IMR-90 (cell line): Measurements from ENCODE around the gene GPR21. TPM values are rescaled to one million over a fixed set of nuclear protein-coding genes. Genes with fewer than 3 reads are reported as not detected.

Experiments
- ATAC-seq: fragments of 200-7000 bp; cut with Tn5 transposase; 2 replicates; pipeline ENCODE4 v1.9.1; 2020; ENCODE audit warnings: low read depth, mild to moderate bottlenecking, moderate library complexity
- BruUV-seq: library from RNA; stranded (reverse); fragments of 400-500 nt; replicated peaks from 2 replicates; lab custom pipeline; 2021; lab: Mats Ljungman, UMichigan
- CTCF ChIA-PET: fragments of 300-600 bp; formaldehyde crosslinking; extraction: SDS; loops from one replicate; lab custom pipeline; 2021; ENCODE audit warnings: antibody characterized with exemption; lab: Yijun Ruan, JAX
- POLR2A ChIA-PET: fragments of 300-600 bp; sonication (Branson Sonifier 250); formaldehyde crosslinking; loops from one replicate; lab custom pipeline; 2022; ENCODE audit warnings: antibody characterized with exemption; ENCODE audit not compliant: unreplicated experiment; lab: Charles Lee
- DNase-seq: peaks from one replicate; pipeline ENCODE4 v3.0.0; 2013
- H2AFZ ChIP-seq: replicated peaks from 2 replicates; pipeline ENCODE3; 2013; ENCODE audit warnings: low read length, mild to moderate bottlenecking; ENCODE audit not compliant: poor library complexity
- H2AK5ac ChIP-seq: 2 replicates; pipeline ENCODE4 v1.6.1; 2013; ENCODE audit warnings: low read depth, low read length, inconsistent platforms
- H2AK9ac ChIP-seq: replicated peaks from 2 replicates; pipeline ENCODE3; 2013; ENCODE audit warnings: mild to moderate bottlenecking, low read depth, low read length, moderate library complexity; ENCODE audit not compliant: poor library complexity
- H2BK120ac ChIP-seq: 2 replicates; pipeline ENCODE4 v1.6.1; 2013; ENCODE audit warnings: low read depth, low read length, inconsistent platforms
- H2BK15ac ChIP-seq: 3 replicates; pipeline ENCODE4 v1.6.1; 2013; ENCODE audit warnings: low read depth, low read length, inconsistent platforms
- H2BK20ac ChIP-seq: 2 replicates; pipeline ENCODE4 v1.6.1; 2013; ENCODE audit warnings: low read depth, mild to moderate bottlenecking, inconsistent platforms, low read length, moderate library complexity
- H2BK5ac ChIP-seq: 2 replicates; pipeline ENCODE4 v1.6.1; 2013; ENCODE audit warnings: mild to moderate bottlenecking, low read depth, low read length, inconsistent platforms; ENCODE audit not compliant: poor library complexity, severe bottlenecking
- H3K14ac ChIP-seq: replicated peaks from 2 replicates; pipeline ENCODE4 v1.6.1; 2013; ENCODE audit warnings: low read depth, low read length, inconsistent platforms
- H3K18ac ChIP-seq: 2 replicates; pipeline ENCODE4 v1.6.1; 2013; ENCODE audit warnings: low read depth, low read length, control low read depth
- H3K23ac ChIP-seq: 2 replicates; pipeline ENCODE4 v1.6.1; 2013; ENCODE audit warnings: low read depth, low read length, inconsistent platforms
- H3K27ac ChIP-seq: 2 replicates; pipeline ENCODE4 v1.5.1; 2013; ENCODE audit warnings: mild to moderate bottlenecking, control low read depth, low read length; ENCODE audit not compliant: insufficient read depth
- H3K27me3 ChIP-seq: 2 replicates; pipeline ENCODE4 v1.6.1; 2013; ENCODE audit warnings: low read length; ENCODE audit not compliant: control insufficient read depth, insufficient read depth
- H3K36me3 ChIP-seq: 2 replicates; pipeline ENCODE4 v1.6.1; 2013; ENCODE audit warnings: low read length, mixed read lengths; ENCODE audit not compliant: control insufficient read depth, insufficient read depth
- H3K4ac ChIP-seq: 2 replicates; pipeline ENCODE4 v1.6.1; 2013; ENCODE audit warnings: low read depth, low read length, inconsistent platforms
- H3K4me1 ChIP-seq: 2 replicates; pipeline ENCODE4 v1.6.1; 2013; ENCODE audit warnings: low read length, mixed read lengths; ENCODE audit not compliant: control insufficient read depth, insufficient read depth
- H3K4me2 ChIP-seq: 2 replicates; pipeline ENCODE4 v1.6.1; 2013; ENCODE audit warnings: low read depth, mild to moderate bottlenecking, control low read depth, low read length, moderate library complexity
- H3K4me3 ChIP-seq: 2 replicates; pipeline ENCODE4 v1.5.1; 2013; ENCODE audit warnings: low read depth, mild to moderate bottlenecking, control low read depth, low read length, moderate library complexity; ENCODE audit not compliant: insufficient read depth
- H3K56ac ChIP-seq: 2 replicates; pipeline ENCODE4 v1.6.1; 2013; ENCODE audit warnings: low read length, inconsistent platforms; ENCODE audit not compliant: insufficient read depth; ENCODE audit errors: extremely low read depth
- H3K79me1 ChIP-seq, 2 experiments: 2 replicates each; pipeline ENCODE4 v1.6.1; 2013; ENCODE audit warnings: low read length in 2 of 2, inconsistent platforms in 1 of 2, low read depth in 1 of 2
- H3K9ac ChIP-seq: 2 replicates; pipeline ENCODE4 v1.6.1; 2013; ENCODE audit warnings: low read depth, low read length, control low read depth
- H3K9me1 ChIP-seq: 2 replicates; pipeline ENCODE4 v1.6.1; 2013; ENCODE audit warnings: low read length, inconsistent platforms; ENCODE audit not compliant: insufficient read depth
- H3K9me3 ChIP-seq: 2 replicates; pipeline ENCODE4 v1.6.1; 2013; ENCODE audit warnings: low read length; ENCODE audit not compliant: control insufficient read depth, insufficient read depth
- H4K20me1 ChIP-seq: 2 replicates; pipeline ENCODE4 v1.6.1; 2013; ENCODE audit warnings: low read length, inconsistent platforms; ENCODE audit not compliant: insufficient read depth
- H4K5ac ChIP-seq: 2 replicates; pipeline ENCODE4 v1.6.1; 2013; ENCODE audit warnings: mild to moderate bottlenecking, low read depth, low read length, control low read depth
- H4K8ac ChIP-seq, 2 experiments: 2 replicates each; pipeline ENCODE4 v1.6.1; 2013; ENCODE audit warnings: low read depth in 2 of 2, low read length in 2 of 2, control low read depth in 1 of 2, inconsistent platforms in 1 of 2
- H4K91ac ChIP-seq: 2 replicates; pipeline ENCODE4 v1.6.1; 2013; ENCODE audit warnings: low read depth, low read length, inconsistent platforms; ENCODE audit not compliant: insufficient read depth
- ELK1 ChIP-seq: fragments of 150-350 bp; IDR thresholded peaks from 2 replicates; pipeline ENCODE4 v1.6.1; 2016; ENCODE audit warnings: low read depth, mild to moderate bottlenecking, low read length, moderate library complexity, borderline replicate concordance
- NFE2L2 ChIP-seq: fragments of 150-350 bp; IDR thresholded peaks from 2 replicates; pipeline ENCODE4 v1.6.1; 2016; ENCODE audit warnings: low read depth, mild to moderate bottlenecking, low read length
- RCOR1 ChIP-seq: IDR thresholded peaks from 2 replicates; pipeline ENCODE4 v1.6.1; 2012; ENCODE audit warnings: mild to moderate bottlenecking, low read length, improper control_type of control experiment; ENCODE audit not compliant: insufficient replicate concordance
- WGBS, 2 experiments: methylation state at CpG; one replicate each; pipeline versions ENCODE4 v1.1.5 to v1.1.7; 2013; ENCODE audit warnings: missing lambda C conversion rate in 2 of 2; ENCODE audit not compliant: insufficient read length in 1 of 2; ENCODE audit errors: extremely low coverage in 2 of 2; 5-methylcytosine and 5-hydroxymethylcytosine counted together
- dilution Hi-C: fragments of 300-500 bp; cut with HindIII; formaldehyde crosslinking; loops from one replicate; pipeline ENCODE4 v1.14.3; 2018; ENCODE audit warnings: low sequenced_read_pairs; ENCODE audit not compliant: unreplicated experiment
- in situ Hi-C: fragments of 300-500 bp; cut with MboI; formaldehyde crosslinking; loops from 3 replicates; pipeline ENCODE4 v1.14.3; 2019; ENCODE audit warnings: low sequenced_read_pairs, inconsistent platforms, mixed read lengths
- intact Hi-C: fragments of 100-400 bp; cut with micrococcal nuclease; formaldehyde crosslinking; loops from 2 replicates; pipeline ENCODE4 v1.10.0; 2022
- polyA plus RNA-seq, 3 experiments: library from polyadenylated mRNA; depleted of rRNA; stranded (reverse); fragments of >200 nt; gene quantifications; 2 replicates each; pipeline ENCODE4 v1.2.3, GENCODE V29; 2012; ENCODE audit warnings: low replicate concordance in 1 of 3
- total RNA-seq: library from RNA; depleted of rRNA; stranded (reverse); fragments of >200 nt; gene quantifications from 2 replicates; pipeline ENCODE4 v1.2.3, GENCODE V29; 2012

The GPR21 gene
- total and polyA plus RNA-seq, 2 of the 4 experiments (the other 2 are of a cell fraction) = 0.90 TPM; not detected in 1

DNA sequence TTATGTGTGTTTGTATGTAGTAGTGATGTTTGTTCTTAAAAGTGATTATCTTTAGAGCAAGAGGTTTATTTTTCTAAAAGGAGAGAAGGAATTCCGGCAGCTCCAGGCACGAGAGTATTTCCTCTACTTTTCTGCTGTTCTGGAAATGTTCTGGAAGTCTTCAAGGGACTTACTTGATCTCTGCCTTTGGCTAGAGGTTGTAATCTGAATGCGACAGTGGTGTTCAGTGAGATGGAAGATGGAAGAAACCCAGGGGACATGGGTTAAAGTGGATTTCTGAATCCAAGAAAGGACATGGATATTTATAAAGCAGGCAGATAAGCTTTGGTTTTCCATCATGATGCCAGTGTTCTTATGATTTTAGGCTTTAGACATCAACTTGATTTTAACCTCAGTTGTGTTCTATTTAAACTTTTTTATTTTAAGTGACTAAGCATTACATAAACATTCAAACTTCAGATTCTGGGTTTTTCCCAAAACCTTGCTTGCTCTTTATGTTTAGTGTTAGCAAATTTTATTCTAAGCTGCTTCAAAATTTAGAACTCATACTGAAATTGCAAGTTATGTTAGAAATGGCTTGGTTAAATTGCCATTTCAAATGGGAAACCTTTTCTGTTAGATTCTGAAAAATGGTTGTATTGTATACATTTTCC is 3.6 kb downstream of the GPR21 start:
- Histone ChIP-seq H4K5ac (peak overlapping the region; percentile 92; the same call in 1 of the 2 replicates), H4K91ac (peak overlapping the region; percentile 80), H2BK20ac (peak overlapping the region; percentile 85), H3K4me1 (peaks cover 6% of the 10 kb centered on the region), H3K18ac (peak overlapping the region; percentile 96; the same call in 1 of the 2 replicates), H3K14ac (peak overlapping the region; percentile 91), H3K56ac (peak overlapping the region; percentile 82; the same call in 1 of the 2 replicates), H3K27ac (peak overlapping the region; percentile 57), H3K4ac (peak overlapping the region; percentile 76), H4K8ac (peak overlapping the region in 1 of 2 experiments; percentile 81; a peak in 3 of 4 replicates), H3K9ac (no peak overlapping the region; the same call in 1 of the 2 replicates), H3K23ac (peak overlapping the region; percentile 89), H3K79me1 (peaks cover 15 to 16% of the 10 kb centered on the region in 2 experiments), H2AK5ac (0 out of 2 replicates have a peak overlapping the region, but pooled peaks have one; percentile 27), H2BK120ac (peak overlapping the region; percentile 85), H3K4me2 (peak overlapping the region; percentile 74; the same call in 1 of the 2 replicates), H2BK5ac (peak overlapping the region; percentile 91), H4K20me1 (no peaks in the 10 kb centered on the region), H3K27me3 (no peaks in the 10 kb centered on the region), H2BK15ac (peak overlapping the region; percentile 21; the same call in 1 of the 3 replicates), H2AFZ (no peak overlapping the region), H3K9me3 (no peaks in the 10 kb centered on the region), H3K9me1 (peaks cover 9% of the 10 kb centered on the region; the same call in 1 of the 2 replicates), H3K36me3 (peaks cover 11% of the 10 kb centered on the region), H3K4me3 (no peak overlapping the region), H2AK9ac (no peak overlapping the region)
- in situ Hi-C loops (no loop called here), intact Hi-C loops (no loop called here), dilution Hi-C loops (no loop called here)
- POLR2A ChIA-PET = no interaction called here
- ATAC-seq = peak; percentile 53
- WGBS, 2 experiments = 60% methylated on average over 1 of the region's 3 CpGs; no CpG with 5 or more reads in 1 of the 2 experiments
- BruUV-seq = no TSS peak
- TF ChIP-seq RCOR1 = no peak
- no peak for TF ChIP-seq ELK1
- TF ChIP-seq NFE2L2 = no peak
- CTCF ChIA-PET = interaction anchor here (0.6 to 1.2 kb wide), 3 partner anchors 10 to 30 kb away, joined by 3 read pairs; no protein-coding TSS in a partner anchor
- DNase-seq = peak; percentile 57
